C4-2B (cell line): ENCODE data around the gene CAMLG.

Experiments used
- CTCF ChIP-seq: fragments of 450-650 bp; conservative IDR thresholded peaks from 2 replicates; pipeline ENCODE4 v1.5.1; 2017; ENCODE audit warnings: mild to moderate bottlenecking
- ZFX ChIP-seq: fragments of 450-650 bp; IDR thresholded peaks from 2 replicates; pipeline ENCODE4 v1.6.1; 2017

DNA sequence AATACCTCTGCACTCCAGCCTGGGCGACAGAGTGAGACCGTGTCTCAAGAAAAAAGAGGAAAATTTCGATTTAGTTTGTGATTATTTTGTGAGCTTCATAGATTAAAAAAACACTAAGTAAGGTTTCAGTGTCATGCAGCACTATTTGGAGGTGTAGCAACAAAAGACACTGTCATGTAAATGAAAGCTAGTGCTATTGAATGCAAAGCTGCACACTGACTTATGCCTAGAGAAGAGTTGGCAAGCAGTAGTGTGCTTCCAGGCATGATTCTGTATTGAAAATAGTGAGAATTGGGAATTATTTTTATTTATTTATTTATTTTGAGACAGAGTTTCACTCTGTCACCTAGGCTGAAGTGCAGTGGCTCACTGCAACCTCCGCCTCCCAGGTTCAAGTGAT is 54.8 kb downstream of the CAMLG start:
- TF ChIP-seq CTCF (no peak), ZFX (no peak)
